NCI-H226 (cell line): Measurements from ENCODE around the gene OPN3.

Experiments used
- DNase-seq: peaks from one replicate; pipeline ENCODE4 v3.0.0-alpha.2; 2015

OPN3 gene

GRCh38 chr1:241586905-241587512, 53.2 kb downstream of the OPN3 start:
- no peak for DNase-seq

- no peak for DNase-seq
Observed at GRCh38 chr1:241582921-241583321, 57.2 kb downstream of the OPN3 start.

- no peak for DNase-seq
Observed at GRCh38 chr1:241579434-241579833, 60.7 kb downstream of the OPN3 start.

GRCh38 chr1:241574154-241574553, 66.0 kb downstream of the OPN3 start:
- no peak for DNase-seq

GRCh38 chr1:241569848-241570247, 70.3 kb downstream of the OPN3 start:
- DNase-seq = no peak

- no peak for DNase-seq
Observed at GRCh38 chr1:241560849-241561187, 79.4 kb downstream of the OPN3 start.

GRCh38 chr1:241560146-241560848, 79.9 kb downstream of the OPN3 start:
- no peak for DNase-seq

- DNase-seq = no peak
Observed at GRCh38 chr1:241557551-241558193, 82.5 kb downstream of the OPN3 start.

- no peak for DNase-seq
Observed at GRCh38 chr1:241557031-241557430, 83.1 kb downstream of the OPN3 start.

GRCh38 chr1:241555526-241555925, 84.6 kb downstream of the OPN3 start:
- no peak for DNase-seq

- no peak for DNase-seq
Observed at GRCh38 chr1:241553886-241554592, 86.1 kb downstream of the OPN3 start.

- no peak for DNase-seq
Observed at GRCh38 chr1:241551759-241552638, 88.2 kb downstream of the OPN3 start.

GRCh38 chr1:241550318-241550717, 89.9 kb downstream of the OPN3 start:
- no peak for DNase-seq

GRCh38 chr1:241548008-241548407, 92.2 kb downstream of the OPN3 start:
- DNase-seq = no peak
